Panc1 (cell line): ENCODE data around the gene NANS. TPM values are rescaled to one million over a fixed set of nuclear protein-coding genes. Genes with fewer than 3 reads are reported as not detected.

Experiments
- ATAC-seq: fragments of 200-7000 bp; cut with Tn5 transposase; 2 replicates; pipeline ENCODE4 v1.9.1; 2020; ENCODE audit warnings: mild to moderate bottlenecking, moderate library complexity
- BruUV-seq: library from RNA; stranded (reverse); fragments of 400-500 nt; replicated peaks from 2 replicates; lab custom pipeline; 2021; lab: Mats Ljungman, UMichigan
- CTCF ChIA-PET: fragments of 300-600 bp; sonication (Branson Sonifier 250); formaldehyde crosslinking; loops from one replicate; lab custom pipeline; 2022; ENCODE audit warnings: antibody characterized with exemption; lab: Charles Lee
- POLR2A ChIA-PET: fragments of 300-600 bp; sonication (Branson Sonifier 250); formaldehyde crosslinking; loops from one replicate; lab custom pipeline; 2022; ENCODE audit warnings: antibody characterized with exemption; lab: Charles Lee
- DNase-seq: peaks from one replicate; pipeline ENCODE4 v3.0.0-alpha.2; 2010; ENCODE audit warnings: low read depth, low spot score
- H3K27ac ChIP-seq: 2 replicates; pipeline ENCODE4 v1.5.1; 2011; ENCODE audit warnings: mild to moderate bottlenecking, low read length, inconsistent platforms
- H3K27me3 ChIP-seq: fragments of 200-500 bp; sonication (Bioruptor generic); 2 replicates; pipeline ENCODE4 v1.6.0; 2014; ENCODE audit warnings: low read length, inconsistent platforms; ENCODE audit not compliant: control insufficient read depth, insufficient read depth
- H3K36me3 ChIP-seq: fragments of 200-500 bp; sonication (Bioruptor generic); 2 replicates; pipeline ENCODE4 v1.5.1; 2014; ENCODE audit warnings: inconsistent platforms, mild to moderate bottlenecking, low read length, moderate library complexity; ENCODE audit not compliant: control insufficient read depth, insufficient read depth
- H3K4me1 ChIP-seq: 2 replicates; pipeline ENCODE4 v1.5.1; 2011; ENCODE audit warnings: inconsistent platforms, mild to moderate bottlenecking, low read length, moderate library complexity; ENCODE audit not compliant: control insufficient read depth, insufficient read depth
- H3K4me3 ChIP-seq, 2 experiments: 2 replicates each; pipeline ENCODE4 v1.5.1; 2011 to 2012; ENCODE audit warnings: low read depth in 2 of 2, low read length in 2 of 2, mild to moderate bottlenecking in 2 of 2, inconsistent platforms in 1 of 2, moderate library complexity in 1 of 2
- H3K9me3 ChIP-seq: fragments of 200-500 bp; sonication (Bioruptor generic); 2 replicates; pipeline ENCODE4 v1.5.1; 2014; ENCODE audit warnings: low read depth, mild to moderate bottlenecking, inconsistent platforms, low read length, moderate library complexity; ENCODE audit not compliant: control insufficient read depth, insufficient read depth
- CTCF ChIP-seq: fragments of 450-650 bp; IDR thresholded peaks from 2 replicates; pipeline ENCODE4 v1.5.1; 2017; ENCODE audit warnings: mild to moderate bottlenecking
- POLR2AphosphoS5 ChIP-seq: IDR thresholded peaks from 2 replicates; pipeline ENCODE4 v1.6.1; 2012; ENCODE audit warnings: mild to moderate bottlenecking, low read depth, low read length, moderate library complexity
- REST ChIP-seq, 2 experiments: IDR thresholded peaks; 2 replicates each; pipeline ENCODE4 v1.6.1; 2011 to 2012; ENCODE audit warnings: low read depth in 2 of 2, control low read depth in 1 of 2, low read length in 1 of 2, mild to moderate bottlenecking in 1 of 2, moderate library complexity in 1 of 2; ENCODE audit not compliant: insufficient read depth in 1 of 2
- SIN3A ChIP-seq: IDR thresholded peaks from 2 replicates; pipeline ENCODE4 v1.6.1; 2012; ENCODE audit warnings: low read depth, mild to moderate bottlenecking, low read length, moderate library complexity, borderline replicate concordance; ENCODE audit not compliant: insufficient read depth
- TCF7L2 ChIP-seq: IDR thresholded peaks from 2 replicates; pipeline ENCODE4 v1.6.1; 2011; ENCODE audit warnings: mild to moderate bottlenecking, low read depth, low read length, inconsistent platforms
- in situ Hi-C: cut with HindIII; loops from 2 replicates; pipeline ENCODE4 v1.10.0; 2016; ENCODE audit warnings: low sequenced_read_pairs, low pct_unique_long_range_greater_than_20kb
- intact Hi-C: fragments of 100-400 bp; cut with micrococcal nuclease; formaldehyde crosslinking; loops from one replicate; pipeline ENCODE4 v1.10.0; 2022; ENCODE audit not compliant: unreplicated experiment
- total RNA-seq: library from RNA; stranded (reverse); gene quantifications from one replicate; pipeline ENCODE4 v1.2.1, GENCODE V29; 2021; ENCODE audit not compliant: unreplicated experiment

NANS gene
- total RNA-seq, 1 experiment from 2014 or later, result 41.0 TPM

GRCh38 chr9:98034593-98035546 lies 21.7 kb upstream of the NANS start:
- intact Hi-C loops, result loop anchor here (10.0 kb wide), 1 partner anchor 110 kb away; the partner anchor contains the start of gene TRMO
- in situ Hi-C loops, result no loop called here
- Histone ChIP-seq H3K4me1 (no peaks in the 10 kb centered on the region), H3K27me3 (no peaks in the 10 kb centered on the region), H3K36me3 (no peaks in the 10 kb centered on the region), H3K9me3 (no peaks in the 10 kb centered on the region), H3K4me3 (no peak overlapping the region), H3K27ac (no peak overlapping the region)
- DNase-seq (peak; percentile 27), ATAC-seq (peak; percentile 94)
- BruUV-seq, result no TSS peak
- CTCF ChIA-PET, result interaction anchor here (1.3 kb wide), 1 partner anchor 111 kb away, joined by 4 read pairs; no protein-coding TSS in a partner anchor
- POLR2A ChIA-PET, result no interaction called here
- TF ChIP-seq CTCF, result peak; percentile 82
- no peak for TF ChIP-seq TCF7L2

GRCh38 chr9:98037357-98037756 lies 19.2 kb upstream of the NANS start:
- DNase-seq (no peak), ATAC-seq (no peak)
- CTCF ChIA-PET, result interaction anchor here (0.6 kb wide), 1 partner anchor 54 kb away, joined by 4 read pairs; no protein-coding TSS in a partner anchor
- BruUV-seq, result no TSS peak
- POLR2A ChIA-PET, result no interaction called here
- Histone ChIP-seq H3K27me3 (no peaks in the 10 kb centered on the region), H3K9me3 (no peaks in the 10 kb centered on the region), H3K36me3 (no peaks in the 10 kb centered on the region), H3K4me1 (no peaks in the 10 kb centered on the region), H3K27ac (no peak overlapping the region), H3K4me3 (no peak overlapping the region)
- in situ Hi-C loops (no loop called here), intact Hi-C loops (loop anchor here (10.0 kb wide), 1 partner anchor 113 kb away; the partner anchor contains the start of gene TRMO)
- TF ChIP-seq REST (IDR thresholded peaks at IDR 0.05; ENCODE audit: insufficient read depth in 1 of 2, low read depth in 2 of 2, low read length in 1 of 2) (no peak), SIN3A (no peak), TCF7L2 (no peak), CTCF (no peak), POLR2AphosphoS5 (no peak)
